ENCODE measurements around the gene EXOG.

- TF ChIP-seq TAF1 (IDR thresholded peaks at IDR 0.05; ENCODE audit: borderline replicate concordance, insufficient read depth, low read length), result no peak
- no peak for TF ChIP-seq POLR2AphosphoS5 (IDR thresholded peaks at IDR 0.05; ENCODE audit: low read depth, low read length)
- TF ChIP-seq SIN3A (IDR thresholded peaks at IDR 0.05; ENCODE audit: borderline replicate concordance, insufficient read depth, low read length), result no peak
Observed at GRCh38 chr3:38465588-38466154, 30.5 kb upstream of the EXOG start.

Data from PFSK-1 (cell line).